ACC112 (cell line): ENCODE results near the gene OSBPL2.

Experiments
- H2AFZ ChIP-seq: fragments of 200-600 bp; sonication (generic); one replicate; pipeline ENCODE4 v1.6.0; 2017; ENCODE audit warnings: antibody characterized with exemption, low read length; ENCODE audit not compliant: unreplicated experiment
- H3K27ac ChIP-seq: fragments of 200-600 bp; sonication (generic); 2 replicates; pipeline ENCODE4 v1.5.1; 2014; ENCODE audit warnings: low read depth, mild to moderate bottlenecking, antibody characterized with exemption, low read length, moderate library complexity
- H3K27me3 ChIP-seq: fragments of 200-600 bp; sonication (generic); 2 replicates; pipeline ENCODE4 v1.6.1; 2014; ENCODE audit warnings: mild to moderate bottlenecking, antibody characterized with exemption, low read length, moderate library complexity, mixed read lengths; ENCODE audit not compliant: insufficient read depth
- H3K36me3 ChIP-seq: fragments of 200-600 bp; sonication (generic); 2 replicates; pipeline ENCODE4 v1.6.1; 2016; ENCODE audit warnings: mild to moderate bottlenecking, antibody characterized with exemption, low read length, moderate library complexity, mixed read lengths; ENCODE audit not compliant: insufficient read depth
- H3K4me1 ChIP-seq: fragments of 200-600 bp; sonication (generic); one replicate; pipeline ENCODE4 v1.6.1; 2016; ENCODE audit warnings: low read length, mixed read lengths; ENCODE audit not compliant: insufficient read depth, unreplicated experiment, control insufficient read depth
- H3K4me3 ChIP-seq: fragments of 200-600 bp; sonication (generic); 2 replicates; pipeline ENCODE4 v1.5.1; 2014; ENCODE audit warnings: mild to moderate bottlenecking, low read depth, low read length
- H3K79me2 ChIP-seq: fragments of 200-600 bp; sonication (generic); one replicate; pipeline ENCODE4 v1.6.0; 2016; ENCODE audit warnings: low read length; ENCODE audit not compliant: control insufficient read depth, unreplicated experiment, insufficient read depth

Gene OSBPL2

DNA sequence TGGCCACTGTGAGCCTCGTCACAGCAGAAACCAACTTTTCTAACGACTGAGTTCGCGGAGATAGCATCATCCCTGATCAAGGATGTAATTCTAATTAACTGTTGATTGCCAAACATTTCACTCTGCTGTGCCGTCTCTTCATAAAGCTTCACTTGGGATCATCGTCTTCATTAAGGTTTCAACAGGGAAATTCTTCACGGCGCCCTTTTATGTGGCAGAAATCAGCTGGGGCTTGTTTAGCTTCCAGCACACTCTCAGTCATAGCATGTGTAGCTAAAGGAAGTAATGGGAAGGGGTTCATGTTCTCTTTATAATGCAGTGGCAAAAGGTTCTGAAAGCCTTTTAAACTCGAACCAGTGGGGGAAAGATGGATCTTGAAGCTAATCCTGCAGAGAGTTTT, 55.6 kb downstream of the OSBPL2 start:
- Histone ChIP-seq H3K36me3 (no peaks in the 10 kb centered on the region), H3K4me3 (no peak overlapping the region), H3K27me3 (no peaks in the 10 kb centered on the region), H3K79me2 (no peaks in the 10 kb centered on the region), H3K27ac (no peak overlapping the region), H3K4me1 (no peaks in the 10 kb centered on the region), H2AFZ (no peak overlapping the region)

DNA sequence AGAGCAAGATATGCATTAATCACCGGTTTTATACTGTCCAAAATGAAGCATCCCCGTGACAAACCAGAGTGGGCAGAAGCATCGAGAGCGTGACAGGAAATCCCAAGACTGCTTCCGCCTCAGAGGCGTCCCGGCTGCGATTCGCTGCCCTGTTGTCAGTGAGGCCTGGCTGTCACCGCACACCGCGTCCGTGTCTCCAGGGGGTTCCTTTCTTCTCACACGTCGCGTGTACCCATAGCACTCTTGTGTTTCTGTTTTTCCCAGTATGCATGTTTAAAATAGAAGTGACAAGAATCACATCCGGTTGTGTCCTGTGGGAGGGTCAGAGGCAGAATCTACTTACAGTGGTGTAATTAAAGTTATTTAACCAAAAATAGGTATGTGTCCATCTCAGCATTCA, 56.2 kb downstream of the OSBPL2 start:
- Histone ChIP-seq H3K4me1 (no peaks in the 10 kb centered on the region), H3K27ac (no peak overlapping the region), H3K79me2 (no peaks in the 10 kb centered on the region), H3K36me3 (no peaks in the 10 kb centered on the region), H3K4me3 (no peak overlapping the region), H2AFZ (no peak overlapping the region), H3K27me3 (no peaks in the 10 kb centered on the region)

DNA sequence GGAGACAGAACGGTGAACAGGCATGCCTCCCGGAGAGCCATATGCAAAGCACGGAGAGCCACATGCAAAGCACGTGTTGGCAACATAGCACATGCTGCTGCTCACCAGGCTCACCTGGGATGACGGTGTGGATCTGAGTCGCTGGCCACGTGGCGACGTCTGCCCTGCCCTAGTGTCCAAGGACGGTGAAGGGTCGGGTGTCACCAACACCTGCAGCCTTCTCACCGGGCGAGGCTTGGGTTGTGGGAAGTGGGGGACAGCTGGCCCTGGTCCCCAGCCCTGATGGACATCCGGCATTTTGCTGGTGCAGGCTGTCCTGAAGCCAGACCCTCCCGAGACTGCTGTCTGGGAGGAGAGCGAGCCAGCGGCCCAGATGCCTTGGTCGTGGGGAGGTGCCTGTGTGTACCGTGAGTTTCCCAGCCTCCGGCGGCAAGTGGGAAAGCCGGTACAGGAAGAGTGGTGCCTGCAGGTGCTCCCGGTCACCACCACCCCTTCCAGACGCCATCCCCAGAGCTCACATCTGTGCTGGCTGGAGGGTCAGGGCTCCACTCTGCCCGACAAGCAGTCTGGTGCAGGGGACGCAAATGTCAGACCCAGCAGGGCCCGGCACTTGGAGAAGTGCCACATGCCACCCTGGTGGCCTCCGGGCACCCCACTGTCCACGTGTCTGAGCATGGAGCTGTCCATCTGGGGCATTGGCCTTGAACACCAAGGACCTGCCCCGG, 58.6 kb downstream of the OSBPL2 start:
- Histone ChIP-seq H3K36me3 (no peaks in the 10 kb centered on the region), H3K27me3 (no peaks in the 10 kb centered on the region), H3K27ac (no peak overlapping the region), H3K4me3 (no peak overlapping the region), H2AFZ (no peak overlapping the region), H3K79me2 (no peaks in the 10 kb centered on the region), H3K4me1 (no peaks in the 10 kb centered on the region)

DNA sequence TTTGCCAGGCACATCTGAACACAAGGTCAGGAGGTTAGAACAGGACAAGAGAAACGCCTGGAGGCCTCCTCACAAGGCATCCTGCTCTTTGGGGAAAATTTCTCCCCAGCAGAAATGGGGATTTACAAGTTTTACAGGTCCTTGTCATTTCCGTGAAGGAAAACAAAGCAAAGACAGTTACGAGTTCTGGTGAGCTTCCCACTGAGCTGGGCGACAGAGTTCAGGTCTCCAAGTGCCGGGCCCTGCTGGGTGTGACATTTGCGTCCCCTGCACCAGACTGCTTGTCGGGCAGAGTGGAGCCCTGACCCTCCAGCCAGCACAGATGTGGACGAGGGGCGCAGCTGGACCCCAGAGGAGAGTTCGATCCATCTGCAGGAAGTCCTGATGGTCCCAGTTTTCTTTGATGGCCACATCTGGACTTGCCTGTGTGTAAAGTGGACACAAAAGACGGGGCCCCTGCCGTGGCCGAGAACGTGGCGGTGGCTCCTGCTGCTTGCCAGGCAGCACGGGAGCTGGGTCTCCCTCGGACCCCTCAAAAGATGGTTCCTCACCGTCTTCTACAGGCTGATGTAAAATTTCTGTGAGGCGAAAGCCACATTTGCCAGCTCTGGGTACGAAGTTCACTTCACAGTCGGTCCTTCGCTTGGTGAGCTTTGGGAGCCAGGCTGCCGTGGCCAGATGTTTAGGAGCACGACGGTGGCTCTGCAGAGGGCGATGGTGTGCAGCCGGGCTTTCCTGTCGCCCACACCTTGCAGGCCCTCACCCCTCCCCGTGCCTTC, 59.3 kb downstream of the OSBPL2 start:
- Histone ChIP-seq H3K4me1 (no peaks in the 10 kb centered on the region), H3K27me3 (no peaks in the 10 kb centered on the region), H3K36me3 (no peaks in the 10 kb centered on the region), H3K27ac (no peak overlapping the region), H3K79me2 (no peaks in the 10 kb centered on the region), H3K4me3 (no peak overlapping the region), H2AFZ (no peak overlapping the region)

DNA sequence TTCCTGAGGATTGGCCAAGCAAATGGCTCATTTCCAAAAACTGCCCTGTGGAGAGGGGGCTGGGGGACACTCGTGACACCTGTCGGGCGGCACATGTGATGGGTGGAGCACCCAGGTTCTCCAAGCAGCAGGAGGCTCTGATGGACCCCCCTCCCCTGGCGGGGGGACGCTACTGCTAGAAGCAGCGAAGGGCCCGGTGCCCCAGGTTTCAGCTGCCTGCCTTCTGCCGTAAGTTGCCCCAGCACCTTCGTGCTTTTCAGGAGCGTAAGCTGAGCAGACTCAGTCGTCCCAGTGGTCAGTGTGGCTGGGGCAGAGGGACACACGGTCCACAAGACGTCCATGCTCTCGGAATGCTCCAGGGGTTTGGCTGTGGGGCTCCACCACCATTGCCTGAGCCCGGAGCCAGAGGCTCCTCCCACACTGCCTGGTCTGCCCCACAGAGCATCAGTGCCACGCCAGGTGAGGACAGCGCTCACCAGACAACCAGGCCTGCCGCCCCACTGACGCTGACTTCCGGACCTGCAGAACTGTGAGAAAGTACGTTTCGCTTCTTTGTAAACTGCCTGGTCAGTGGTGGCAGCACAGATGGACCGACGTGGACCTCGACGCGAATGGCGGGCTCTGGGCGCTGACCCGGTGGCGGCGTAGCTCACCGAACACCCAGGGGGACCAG, 60.4 kb downstream of the OSBPL2 start:
- Histone ChIP-seq H3K36me3 (no peaks in the 10 kb centered on the region), H3K4me3 (no peak overlapping the region), H3K27me3 (no peaks in the 10 kb centered on the region), H2AFZ (no peak overlapping the region), H3K27ac (no peak overlapping the region), H3K4me1 (no peaks in the 10 kb centered on the region), H3K79me2 (peaks cover 7% of the 10 kb centered on the region)

DNA sequence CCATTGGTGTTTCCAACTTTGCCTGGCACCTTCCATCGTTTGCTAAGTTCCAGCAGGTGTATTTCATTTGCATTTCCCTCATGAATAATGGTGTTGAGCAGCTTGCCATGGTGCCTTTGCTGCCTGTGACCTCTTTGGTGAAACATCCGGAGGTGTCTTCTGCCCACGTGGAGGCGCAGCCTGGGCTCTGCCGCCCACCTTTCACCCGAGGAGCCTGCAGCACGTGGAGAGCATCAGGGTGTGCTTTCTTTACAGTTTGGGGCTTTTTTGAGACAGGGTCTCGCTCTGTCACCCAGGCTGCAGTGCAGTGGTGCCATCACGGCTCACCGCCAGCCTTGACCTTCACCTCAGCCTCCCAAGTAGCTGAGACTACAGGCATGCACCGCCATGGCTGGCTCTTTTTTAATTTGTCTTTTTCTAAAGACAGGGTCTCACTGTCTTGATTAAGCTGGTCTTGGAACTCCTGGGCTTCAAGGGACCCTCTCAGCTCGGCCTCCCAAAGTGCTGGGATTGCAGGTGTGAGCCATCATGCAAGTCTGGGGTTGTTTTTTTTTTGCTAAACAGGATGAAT, 61.4 kb downstream of the OSBPL2 start:
- Histone ChIP-seq H3K27ac (no peak overlapping the region), H2AFZ (no peak overlapping the region), H3K27me3 (no peaks in the 10 kb centered on the region), H3K4me1 (peaks cover 7% of the 10 kb centered on the region), H3K79me2 (peaks cover 18% of the 10 kb centered on the region), H3K4me3 (no peak overlapping the region), H3K36me3 (no peaks in the 10 kb centered on the region)

DNA sequence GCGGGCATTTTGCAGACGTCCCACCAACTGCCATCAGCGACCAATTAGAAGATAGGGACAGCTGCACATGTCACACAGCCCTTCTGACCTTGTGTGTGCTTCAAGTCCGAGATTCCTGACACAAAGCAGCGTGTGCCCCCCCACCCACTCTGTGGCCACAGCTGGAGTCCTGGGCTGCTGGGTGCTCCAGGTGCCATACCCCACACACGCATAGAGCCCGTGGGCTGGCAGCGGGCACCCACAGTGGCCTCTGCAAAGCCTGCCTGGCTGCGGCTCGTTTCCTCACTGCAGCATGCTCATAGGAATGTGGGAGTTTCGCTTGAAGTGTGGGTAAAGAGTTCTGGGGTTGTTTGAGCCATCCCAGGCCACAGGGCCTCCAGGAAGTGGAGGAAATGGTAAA, 62.0 kb downstream of the OSBPL2 start:
- Histone ChIP-seq H3K79me2 (peaks cover 23% of the 10 kb centered on the region), H3K4me3 (no peak overlapping the region), H3K27me3 (no peaks in the 10 kb centered on the region), H3K36me3 (no peaks in the 10 kb centered on the region), H3K4me1 (peaks cover 13% of the 10 kb centered on the region), H2AFZ (no peak overlapping the region), H3K27ac (no peak overlapping the region)

DNA sequence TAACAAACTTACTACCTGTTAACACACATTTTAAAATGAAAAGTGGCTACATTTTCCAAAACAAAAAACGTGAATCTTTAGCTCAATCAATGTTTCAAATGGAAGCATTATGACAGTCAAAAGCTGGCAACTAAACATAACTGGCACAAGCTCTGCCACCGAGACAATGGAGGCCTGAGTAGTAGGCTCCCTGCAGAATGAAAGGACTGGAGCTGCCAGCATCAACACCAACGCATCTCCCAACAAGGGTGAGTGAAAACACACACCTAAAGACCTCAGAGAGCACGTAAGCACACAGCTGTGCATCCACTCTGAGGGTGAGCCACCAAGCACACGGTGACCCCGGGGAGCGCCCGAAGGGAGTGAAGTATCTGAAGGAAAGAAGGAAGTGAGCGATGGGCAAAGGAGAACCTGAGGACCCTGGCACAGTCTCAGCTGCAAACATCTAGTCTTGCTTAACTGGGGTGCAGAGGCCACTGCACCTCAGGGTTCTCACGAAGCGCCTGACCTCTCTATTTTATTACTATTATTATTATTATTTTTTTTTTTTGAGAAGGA, 62.9 kb downstream of the OSBPL2 start:
- H3K4me1 ChIP-seq: peaks cover 18% of the 10 kb centered on the region
- H2AFZ ChIP-seq: no peak overlapping the region
- H3K27ac ChIP-seq: no peak overlapping the region
- H3K36me3 ChIP-seq: no peaks in the 10 kb centered on the region
- no peaks in the 10 kb centered on the region for H3K27me3 ChIP-seq
- H3K4me3 ChIP-seq: no peak overlapping the region
- H3K79me2 ChIP-seq: peaks cover 32% of the 10 kb centered on the region

DNA sequence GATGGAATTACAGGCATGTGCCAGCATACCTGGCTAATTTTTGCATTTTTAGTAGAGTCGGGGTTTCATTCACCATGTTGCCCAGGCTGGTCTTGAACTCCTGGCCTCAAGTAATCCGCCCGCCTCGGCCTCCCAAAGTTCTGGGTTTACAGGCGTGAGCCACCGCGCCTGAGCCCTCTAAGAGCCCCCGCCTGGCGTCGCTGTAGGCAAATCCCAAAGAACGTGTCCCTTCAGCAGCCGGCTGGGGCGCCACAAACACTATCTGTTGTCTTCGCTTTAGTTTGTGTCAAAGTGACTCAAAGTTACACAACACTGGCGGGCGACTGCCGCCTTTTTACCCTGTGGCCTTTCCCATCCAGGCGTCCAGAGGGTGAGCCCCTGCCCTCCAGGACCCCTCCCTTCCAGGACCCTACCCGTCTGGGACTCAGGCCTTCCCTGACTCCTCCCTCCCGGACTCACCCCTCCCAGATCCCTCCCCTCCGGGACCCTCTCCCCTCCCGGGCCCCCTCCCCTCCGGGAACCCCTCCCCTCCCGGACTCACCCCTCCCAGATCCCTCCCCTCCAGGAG, 63.5 kb downstream of the OSBPL2 start:
- peak overlapping the region; percentile 95 for H3K27ac ChIP-seq
- H3K27me3 ChIP-seq: no peaks in the 10 kb centered on the region
- peak overlapping the region; percentile 100 for H3K4me3 ChIP-seq
- peaks cover 36% of the 10 kb centered on the region for H3K79me2 ChIP-seq
- peak overlapping the region; percentile 80 for H2AFZ ChIP-seq
- H3K4me1 ChIP-seq: peaks cover 18% of the 10 kb centered on the region
- H3K36me3 ChIP-seq: no peaks in the 10 kb centered on the region

DNA sequence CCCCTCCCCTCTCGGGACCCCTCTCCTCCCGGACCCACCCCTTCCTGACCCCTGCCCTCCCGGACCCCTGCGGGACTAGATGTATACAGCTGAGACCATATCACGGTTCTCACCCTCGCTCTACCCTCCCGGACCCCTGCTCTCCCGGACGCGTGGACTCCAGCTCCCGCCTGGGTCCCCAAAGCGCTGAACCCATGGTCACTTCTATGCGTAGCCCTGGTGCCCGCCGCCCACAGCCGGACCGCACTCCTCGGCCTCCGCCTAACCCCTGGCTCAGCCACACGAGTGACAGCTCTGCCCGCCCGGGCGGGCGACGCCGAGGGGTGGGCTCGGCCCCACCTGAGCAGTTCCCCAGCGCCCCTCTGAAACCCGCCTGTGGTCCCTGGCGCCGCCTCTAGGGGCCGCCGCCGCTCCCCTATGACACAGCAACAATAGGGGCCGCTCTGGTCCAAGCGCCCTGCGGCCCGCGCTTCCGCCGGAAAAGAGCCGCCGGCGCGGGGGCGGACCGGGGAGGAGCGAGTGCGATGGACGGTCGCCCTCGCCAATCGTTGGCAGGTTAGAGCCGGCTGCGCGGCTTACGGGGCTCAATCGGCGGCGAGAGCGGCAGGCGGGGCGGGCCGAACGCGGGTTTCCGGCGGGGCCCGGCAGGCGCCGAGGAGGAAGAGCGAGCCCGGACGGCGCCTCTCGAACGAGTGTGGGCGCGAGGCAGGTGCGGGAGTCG, 64.2 kb downstream of the OSBPL2 start, which contains the start of gene ADRM1:
Gene ADRM1, plus strand, starts transcription at position 657 of the 721 bp plus-strand sequence. CDS start 572 bp downstream, outside the sequence.
- peak within 1 kb of the TSS; percentile 95 for H3K27ac ChIP-seq
- H3K36me3 ChIP-seq: no peaks in the 10 kb centered on the region
- H3K4me3 ChIP-seq: peak within 1 kb of the TSS; percentile 100
- peaks cover 18% of the 10 kb centered on the region for H3K4me1 ChIP-seq
- H2AFZ ChIP-seq: peak within 1 kb of the TSS; percentile 80
- H3K79me2 ChIP-seq: peaks cover 39% of the 10 kb centered on the region
- no peaks in the 10 kb centered on the region for H3K27me3 ChIP-seq
